ENCODE results near the gene NUAK2.

Gene NUAK2

GRCh38 chr1:205345761-205346160 lies 24.2 kb upstream of the NUAK2 start:
- no peak for DNase-seq

DNA sequence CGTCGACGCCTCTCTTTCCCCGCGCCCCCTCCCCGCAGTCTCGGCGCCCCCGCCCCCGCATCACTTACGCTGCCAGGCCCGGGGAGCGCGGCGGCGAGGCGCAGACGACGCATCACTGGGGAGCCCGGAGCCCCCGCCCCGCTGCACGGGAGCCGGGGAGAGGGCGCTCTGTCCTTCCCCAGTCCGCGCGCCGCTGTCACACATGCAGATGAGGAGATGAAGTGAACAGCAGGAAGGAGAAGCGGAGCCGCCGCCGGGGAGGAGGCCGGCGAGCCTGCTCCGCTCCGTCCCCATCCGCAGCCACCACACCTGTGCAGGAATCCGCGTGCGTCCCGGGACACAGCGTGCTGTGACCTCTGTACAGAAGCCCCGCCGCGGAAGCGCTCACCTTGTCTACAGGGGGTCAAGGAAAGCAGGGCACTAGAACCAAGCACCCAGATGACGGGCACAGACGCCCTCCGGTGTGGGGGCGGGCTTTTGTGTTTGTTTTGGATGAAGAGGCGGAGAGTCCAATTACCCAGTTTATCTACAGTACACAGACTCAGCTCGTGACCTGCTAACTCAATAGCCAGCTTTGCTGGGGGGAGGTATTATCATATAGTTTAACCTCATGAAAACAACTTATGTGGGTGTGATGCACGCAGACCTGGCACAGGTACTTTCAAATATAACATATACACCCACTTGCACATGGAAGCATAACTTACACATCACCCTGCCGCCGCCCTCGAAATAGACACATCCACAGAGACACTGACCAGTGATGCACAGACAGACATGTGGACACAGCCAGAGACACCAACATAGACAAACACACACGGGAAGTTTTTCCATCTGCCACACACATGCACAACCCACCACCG lies 22.8 kb upstream of the NUAK2 start:
- DNase-seq, result peak; percentile 37

GRCh38 chr1:205343431-205344065 lies 22.0 kb upstream of the NUAK2 start:
- no peak for DNase-seq

DNA sequence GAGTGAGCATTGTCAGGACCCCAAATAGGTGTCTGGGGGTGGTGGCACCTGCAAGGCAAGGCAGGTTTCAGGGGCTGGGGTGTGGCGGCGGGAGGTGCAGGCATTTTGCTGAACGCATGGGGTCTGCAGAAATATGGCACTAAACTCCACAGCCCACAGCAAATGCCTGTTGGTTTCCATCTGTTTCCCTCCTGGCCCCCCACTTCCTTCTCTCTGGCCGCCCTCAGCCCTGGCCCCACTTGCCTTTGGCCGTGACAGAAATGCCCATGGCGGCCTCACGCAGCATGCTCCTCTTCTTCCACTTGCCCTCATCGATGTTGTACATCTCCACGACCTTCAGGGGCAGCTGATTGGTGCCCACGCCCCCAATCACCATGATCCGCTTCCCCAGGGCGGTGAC lies 21.4 kb upstream of the NUAK2 start:
- DNase-seq, result no peak

GRCh38 chr1:205340676-205341075 lies 19.1 kb upstream of the NUAK2 start:
- DNase-seq, result no peak

- no peak for DNase-seq
Measured at GRCh38 chr1:205339717-205340116, 18.2 kb upstream of the NUAK2 start.

- DNase-seq, result no peak
Measured at GRCh38 chr1:205339197-205339702, 17.7 kb upstream of the NUAK2 start.

GRCh38 chr1:205338011-205338410 lies 16.5 kb upstream of the NUAK2 start:
- no peak for DNase-seq

GRCh38 chr1:205337481-205337880 lies 15.9 kb upstream of the NUAK2 start:
- DNase-seq, result no peak

- peak; percentile 77 for DNase-seq
Measured at GRCh38 chr1:205335692-205336091, 14.1 kb upstream of the NUAK2 start.

GRCh38 chr1:205332015-205332791 lies 10.7 kb upstream of the NUAK2 start:
- no peak for DNase-seq

DNA sequence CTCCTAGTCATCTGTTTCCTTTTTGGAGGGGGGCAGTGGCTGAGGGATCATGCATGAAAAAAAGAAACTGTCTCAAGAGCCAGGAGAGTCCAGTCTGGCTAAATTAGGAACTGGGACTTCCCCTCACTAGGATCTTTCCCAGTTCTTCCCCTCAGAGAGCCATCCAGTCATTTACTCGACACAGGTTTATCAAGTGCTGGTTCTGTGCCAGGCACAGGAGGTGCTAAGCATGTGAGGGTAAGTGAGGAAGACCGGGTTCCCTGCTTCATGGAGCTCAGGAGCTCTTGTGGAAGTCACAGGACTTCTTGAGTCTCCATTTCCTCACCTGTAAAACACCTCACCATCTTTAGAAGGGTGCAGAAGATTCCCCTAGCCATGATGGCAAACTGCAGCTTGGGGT lies 8.6 kb upstream of the NUAK2 start:
- DNase-seq, result no peak

DNA sequence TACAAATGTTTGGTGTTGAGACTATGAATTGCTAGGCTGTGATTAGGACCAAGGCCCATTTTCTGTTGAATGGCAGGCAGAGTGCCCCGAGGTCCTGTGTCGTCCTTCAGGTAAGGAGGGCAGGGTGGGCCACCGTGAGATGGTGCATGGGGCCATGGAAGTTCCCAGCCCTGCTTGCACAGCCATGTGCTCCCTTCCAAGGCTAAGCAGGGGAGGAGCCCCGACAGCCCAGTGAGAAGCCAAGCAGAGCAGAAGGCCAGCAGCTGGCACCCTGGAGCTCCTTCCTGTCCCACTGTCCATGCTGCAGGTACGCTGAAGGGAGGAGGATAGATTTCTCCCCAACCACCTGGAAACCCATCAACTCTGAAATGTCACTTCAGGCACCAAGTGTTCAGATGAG lies 8.2 kb upstream of the NUAK2 start:
- no peak for DNase-seq

DNA sequence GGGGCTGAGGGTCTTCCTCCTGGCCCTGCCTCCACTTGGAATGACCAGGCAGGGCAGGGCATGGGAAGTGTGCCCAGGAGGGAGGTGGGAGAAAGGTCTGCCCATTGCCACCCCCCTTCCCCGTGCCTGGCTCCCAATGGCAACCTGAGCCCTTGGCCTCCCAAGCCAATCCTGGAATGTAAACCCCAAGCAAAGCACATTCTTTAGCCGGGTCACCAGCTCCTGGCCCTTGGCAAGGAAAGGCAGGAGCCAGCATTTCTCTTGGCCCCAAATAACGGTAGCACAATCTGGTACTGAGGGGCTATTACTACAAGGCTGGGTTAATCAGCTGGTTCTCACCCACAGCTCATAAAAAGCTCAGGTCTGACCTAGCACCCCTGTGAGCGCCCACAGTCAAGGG lies 6.9 kb upstream of the NUAK2 start:
- no peak for DNase-seq

DNA sequence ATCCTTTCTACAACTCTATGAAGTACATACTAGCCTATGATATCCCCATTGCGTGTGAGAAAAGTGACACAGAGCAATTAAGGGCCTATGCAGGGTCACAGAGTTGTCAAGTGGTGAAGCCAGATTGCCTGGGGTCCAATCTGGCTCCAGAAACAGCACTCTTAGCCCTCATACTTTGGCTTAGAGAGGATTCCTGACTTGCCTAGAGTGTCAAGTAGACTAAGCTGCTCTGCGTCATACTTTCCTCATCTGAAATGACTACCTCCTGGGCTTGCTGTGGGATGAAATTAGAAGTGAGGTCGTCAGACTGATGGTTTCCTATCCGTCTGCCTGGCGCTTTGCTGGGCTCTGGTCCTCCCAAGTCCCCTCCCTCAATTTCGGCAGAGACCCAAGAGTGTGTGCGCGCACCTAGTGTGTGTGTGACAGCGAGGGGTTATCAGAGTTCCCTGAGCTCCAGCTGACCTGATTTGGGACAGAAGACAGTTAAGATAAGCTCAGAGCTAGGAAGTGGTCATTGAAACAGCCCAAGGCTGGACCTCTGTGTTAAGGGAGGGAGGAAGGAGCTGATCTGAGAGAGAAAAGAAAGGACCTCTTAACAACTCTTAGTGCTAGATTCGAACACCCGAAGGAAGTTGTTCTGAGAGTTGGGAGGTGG lies 5.4 kb upstream of the NUAK2 start:
- DNase-seq, result no peak

DNA sequence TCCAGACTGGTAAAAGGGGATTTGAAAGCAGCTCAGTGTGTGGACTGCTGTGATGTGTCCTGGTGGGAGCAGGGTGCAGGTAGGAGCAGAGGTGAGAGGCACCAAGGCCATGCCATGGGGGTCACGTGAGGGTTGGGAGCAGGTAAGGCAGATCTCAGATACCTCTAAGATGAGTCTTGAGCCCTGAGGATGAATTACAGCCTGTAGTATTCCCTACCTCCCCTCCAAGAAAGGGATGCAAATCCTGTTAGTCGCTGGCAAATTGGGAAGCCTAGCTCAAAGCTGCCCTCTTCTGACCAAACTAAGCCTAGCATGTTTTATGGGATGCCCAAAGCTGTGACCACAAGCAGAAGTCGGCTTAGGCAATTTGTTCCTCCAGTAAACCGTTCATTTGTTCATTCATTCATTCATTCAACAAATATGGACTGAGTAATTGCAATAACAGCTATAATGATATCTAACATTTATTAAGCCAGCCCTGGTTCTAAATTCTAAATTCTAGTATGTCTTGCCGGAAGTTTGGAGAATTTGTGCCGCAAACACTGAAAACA lies 3.9 kb upstream of the NUAK2 start:
- peak; percentile 47 for DNase-seq

GRCh38 chr1:205324781-205325180 lies 3.2 kb upstream of the NUAK2 start:
- no peak for DNase-seq

- no peak for DNase-seq
Measured at GRCh38 chr1:205323794-205324193, 2.2 kb upstream of the NUAK2 start.

DNA sequence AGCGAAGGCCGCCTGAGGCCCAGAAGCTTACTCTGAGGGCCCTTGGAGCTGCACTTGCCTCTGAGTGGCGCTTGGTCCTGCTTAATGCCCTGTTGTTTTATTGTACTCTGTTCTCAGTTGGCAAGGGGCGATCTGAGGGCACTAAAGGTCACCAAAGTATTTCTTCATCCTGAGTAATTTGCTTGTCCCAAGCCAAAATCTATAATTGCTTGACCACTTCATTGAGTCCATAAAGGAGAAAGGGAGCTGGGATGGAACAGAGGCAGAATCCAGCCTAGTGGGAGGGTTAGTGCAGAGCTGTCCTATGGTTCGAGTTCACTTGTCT lies 376 bp upstream of the NUAK2 start:
- DNase-seq, result no peak

DNA sequence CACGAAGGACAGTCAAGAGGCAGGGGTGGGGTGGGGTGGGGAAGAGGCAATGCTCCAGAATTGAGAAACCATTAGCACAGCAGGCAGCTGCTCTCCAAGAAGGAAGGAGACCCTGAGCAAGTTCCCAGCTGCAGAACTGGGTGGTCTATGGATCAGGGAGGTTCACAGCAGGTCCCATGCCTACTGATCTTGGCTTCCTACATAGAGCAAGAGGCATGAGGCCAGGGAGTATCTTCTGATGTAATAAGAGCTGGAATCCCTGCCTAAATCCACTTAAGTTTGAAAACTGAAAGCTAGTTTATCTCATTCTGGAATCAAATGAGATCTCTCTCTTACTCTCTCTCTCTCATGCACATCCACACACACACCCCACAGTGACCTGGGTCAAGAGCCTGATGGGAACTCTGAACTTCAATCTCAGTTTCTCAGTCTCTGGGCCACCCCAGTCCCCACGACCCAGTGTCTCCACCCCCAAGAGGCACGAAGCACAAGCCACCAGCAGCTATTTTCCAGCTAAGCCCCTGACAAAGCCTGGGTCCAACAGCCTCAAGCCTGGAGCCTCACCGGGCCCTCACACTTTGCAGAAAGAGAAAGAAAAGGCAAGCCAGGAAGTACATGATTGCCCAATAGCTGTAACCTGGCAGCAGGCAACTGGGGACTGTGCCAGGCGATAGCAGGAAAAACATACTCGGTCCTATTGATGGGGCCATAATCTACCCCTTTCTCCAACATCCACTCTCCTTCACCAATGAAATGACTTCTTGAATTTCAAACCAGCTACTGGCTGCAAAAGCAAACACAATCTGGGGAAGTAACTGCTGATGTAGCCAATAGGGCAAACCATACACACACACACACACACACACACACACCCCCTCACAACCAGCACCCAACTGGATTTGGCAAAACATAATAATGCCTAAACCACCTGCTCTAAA lies 2.2 kb downstream of the NUAK2 start:
- no peak for DNase-seq

DNA sequence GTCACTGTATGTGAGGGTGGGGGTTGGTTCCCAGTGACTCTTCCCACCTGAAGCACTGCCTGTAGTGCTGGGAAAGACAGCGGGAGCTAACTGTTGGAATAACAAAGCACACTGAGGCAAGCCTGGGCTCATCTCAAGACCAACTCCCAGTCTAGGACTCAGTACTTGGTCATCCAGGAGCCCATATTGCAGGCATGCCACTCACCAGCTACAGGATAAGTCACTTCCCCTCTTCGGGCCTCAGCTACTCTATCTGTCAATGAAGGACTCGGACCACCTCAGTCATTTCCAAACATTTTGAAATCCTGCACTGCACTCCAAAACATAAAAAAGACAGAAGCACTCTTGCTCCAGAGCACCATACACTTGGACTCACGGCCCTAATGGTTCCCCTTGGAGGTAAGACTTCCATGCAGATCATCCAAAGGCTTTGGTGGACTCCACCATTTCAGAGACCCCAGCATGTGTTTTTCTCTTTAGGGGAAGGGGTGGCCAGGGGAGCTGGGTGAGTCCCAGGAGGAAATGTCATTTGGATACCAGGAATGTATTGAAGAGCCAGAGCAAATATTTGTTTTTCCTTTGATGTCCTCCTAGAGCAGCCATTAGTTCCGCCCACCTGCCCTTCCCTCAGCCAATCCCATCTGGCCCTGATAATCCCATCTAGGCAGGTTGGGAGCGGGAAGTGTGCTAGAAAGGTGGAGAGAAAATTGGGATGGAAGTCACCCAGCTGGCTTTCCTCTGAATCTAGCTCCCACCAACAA lies 3.1 kb downstream of the NUAK2 start:
- DNase-seq, result no peak

All from activated CD4-positive, CD25-positive, alpha-beta regulatory T cell treated with anti-CD3 and anti-CD28 coated beads, Interleukin-2, amount 50 U/mL, for 72 hours (primary cell).